H1 (cell line): ENCODE results near the gene G2E3. TPM values are rescaled to one million over a fixed set of nuclear protein-coding genes. Genes with fewer than 3 reads are reported as not detected.

Experiments used
- CTCF ChIA-PET: fragments of 300-600 bp; sonication (Branson Sonifier 250); formaldehyde crosslinking; loops from one replicate; lab custom pipeline; 2021; ENCODE audit not compliant: partially characterized antibody; lab: Charles Lee
- POLR2A ChIA-PET: fragments of 300-600 bp; sonication (Branson Sonifier 250); formaldehyde crosslinking; loops from one replicate; lab custom pipeline; 2021; ENCODE audit warnings: inconsistent platforms; ENCODE audit not compliant: partially characterized antibody; lab: Charles Lee
- DNase-seq, 2 experiments: peaks; one replicate each; pipeline versions ENCODE4 v3.0.0 to v3.0.0-alpha.2; 2010 to 2022; ENCODE audit warnings: low spot score in 2 of 2, low read depth in 1 of 2, mixed read lengths in 1 of 2
- FAIRE-seq: peaks from 2 replicates; lab custom pipeline; 2011; peaks lifted over from hg19 to GRCh38; lab: Jason Lieb, UNC
- H2AFZ ChIP-seq: 2 replicates; pipeline ENCODE4 v1.8.1; 2012; ENCODE audit warnings: low read length, inconsistent platforms
- H2AK5ac ChIP-seq: 2 replicates; pipeline ENCODE4 v1.6.1; 2013; ENCODE audit warnings: low read depth, low read length
- H2BK120ac ChIP-seq: replicated peaks from 2 replicates; pipeline ENCODE3; 2013; ENCODE audit warnings: low read depth, low read length, inconsistent platforms
- H2BK12ac ChIP-seq: 2 replicates; pipeline ENCODE4 v1.6.1; 2013; ENCODE audit warnings: low read depth, low read length
- H2BK15ac ChIP-seq: 2 replicates; pipeline ENCODE4 v1.6.1; 2013; ENCODE audit warnings: low read length
- H2BK20ac ChIP-seq: 2 replicates; pipeline ENCODE4 v1.6.1; 2013; ENCODE audit warnings: low read length
- H2BK5ac ChIP-seq: 2 replicates; pipeline ENCODE4 v1.6.1; 2013; ENCODE audit warnings: low read depth, low read length
- H3K14ac ChIP-seq: 2 replicates; pipeline ENCODE4 v1.6.1; 2013; ENCODE audit warnings: inconsistent platforms; ENCODE audit not compliant: insufficient read length
- H3K18ac ChIP-seq: 2 replicates; pipeline ENCODE4 v1.6.1; 2013; ENCODE audit warnings: low read length; ENCODE audit errors: extremely low read depth
- H3K23ac ChIP-seq: 2 replicates; pipeline ENCODE4 v1.6.1; 2013; ENCODE audit warnings: inconsistent platforms; ENCODE audit not compliant: insufficient read length
- H3K23me2 ChIP-seq: 2 replicates; pipeline ENCODE4 v1.6.1; 2013; ENCODE audit warnings: low read depth, low read length
- H3K27ac ChIP-seq: 2 replicates; pipeline ENCODE4 v1.6.1; 2011; ENCODE audit warnings: low read depth, low read length, inconsistent platforms
- H3K27me3 ChIP-seq, 4 experiments: replicated peaks in 1 of 4; 1 replicate in 1 of 4; 2 replicates in 3 of 4; pipeline versions ENCODE4 v1.6.1 to v1.8.1; 2011 to 2013; ENCODE audit warnings: low read length in 3 of 4, mild to moderate bottlenecking in 3 of 4, inconsistent platforms in 2 of 4, mixed read lengths in 2 of 4, moderate library complexity in 1 of 4; ENCODE audit not compliant: control insufficient read depth in 3 of 4, insufficient read depth in 3 of 4; ENCODE audit errors: extremely low read depth in 1 of 4
- H3K36me3 ChIP-seq, 4 experiments: 2 replicates each; pipeline versions ENCODE4 v1.6.1 to v1.8.1; 2011 to 2013; ENCODE audit warnings: mild to moderate bottlenecking in 4 of 4, low read length in 3 of 4, moderate library complexity in 2 of 4, control low read depth in 1 of 4, inconsistent platforms in 1 of 4; ENCODE audit not compliant: insufficient read depth in 4 of 4, control insufficient read depth in 2 of 4
- H3K4ac ChIP-seq: replicated peaks from 2 replicates; pipeline ENCODE3; 2013; ENCODE audit warnings: low read length, low read depth, mixed read lengths, inconsistent platforms; ENCODE audit not compliant: insufficient read length
- H3K4me1 ChIP-seq, 4 experiments: replicated peaks in 1 of 4; 1 replicate in 1 of 4; 2 replicates in 3 of 4; pipeline versions ENCODE4 v1.6.1 to v1.8.1; 2011 to 2013; ENCODE audit warnings: low read length in 3 of 4, inconsistent platforms in 2 of 4, mixed read lengths in 1 of 4; ENCODE audit not compliant: insufficient read depth in 4 of 4, control insufficient read depth in 3 of 4
- H3K4me2 ChIP-seq, 2 experiments: 2 replicates each; pipeline versions ENCODE4 v1.6.1 to v1.8.1; 2011 to 2013; ENCODE audit warnings: low read depth in 2 of 2, low read length in 2 of 2, control low read depth in 1 of 2, inconsistent platforms in 1 of 2, mild to moderate bottlenecking in 1 of 2; ENCODE audit not compliant: insufficient read depth in 1 of 2
- H3K4me3 ChIP-seq, 4 experiments: fragments of 200-600, 300-600 bp in 1 of 4; sonication (generic), shearing (Covaris generic), sonication (Bioruptor Twin) in 1 of 4; 2 replicates each; pipeline versions ENCODE4 v1.5.1 to v1.8.1; 2011 to 2016; ENCODE audit warnings: low read length in 4 of 4, low read depth in 3 of 4, control low read depth in 2 of 4, inconsistent platforms in 2 of 4, mild to moderate bottlenecking in 2 of 4, mixed read lengths in 1 of 4, moderate library complexity in 1 of 4; ENCODE audit not compliant: insufficient read depth in 2 of 4; ENCODE audit errors: extremely low read depth in 1 of 4
- H3K56ac ChIP-seq: replicated peaks from 2 replicates; pipeline ENCODE3; 2013; ENCODE audit warnings: low read depth, mild to moderate bottlenecking, mixed read lengths, low read length, inconsistent platforms; ENCODE audit not compliant: insufficient read length
- H3K79me1 ChIP-seq: 2 replicates; pipeline ENCODE4 v1.6.1; 2013; ENCODE audit warnings: low read depth, low read length, control low read depth
- H3K79me2 ChIP-seq, 2 experiments: 2 replicates each; pipeline versions ENCODE4 v1.6.1 to v1.8.1; 2012 to 2013; ENCODE audit warnings: low read length in 2 of 2, mild to moderate bottlenecking in 2 of 2, inconsistent platforms in 1 of 2; ENCODE audit not compliant: insufficient read depth in 2 of 2, control insufficient read depth in 1 of 2
- H3K9ac ChIP-seq, 4 experiments: replicated peaks in 1 of 4; 1 replicate in 1 of 4; 2 replicates in 3 of 4; pipeline versions ENCODE4 v1.6.1 to v1.8.1; 2011 to 2013; ENCODE audit warnings: low read depth in 3 of 4, low read length in 3 of 4, control low read depth in 2 of 4, mild to moderate bottlenecking in 2 of 4, moderate library complexity in 2 of 4, inconsistent platforms in 1 of 4; ENCODE audit errors: extremely low read depth in 1 of 4
- H3K9me3 ChIP-seq, 2 experiments: 2 replicates each; pipeline versions ENCODE4 v1.6.1 to v1.8.1; 2012 to 2013; ENCODE audit warnings: mild to moderate bottlenecking in 2 of 2, moderate library complexity in 2 of 2, control low read depth in 1 of 2, inconsistent platforms in 1 of 2, low read depth in 1 of 2, low read length in 1 of 2, mixed read lengths in 1 of 2; ENCODE audit not compliant: insufficient read depth in 2 of 2
- H4K20me1 ChIP-seq, 2 experiments: replicated peaks in 1 of 2; 2 replicates each; pipeline versions ENCODE3 to v1.8.1; 2011 to 2013; ENCODE audit warnings: inconsistent platforms in 2 of 2, low read length in 2 of 2, mild to moderate bottlenecking in 1 of 2; ENCODE audit not compliant: insufficient read depth in 2 of 2, control insufficient read depth in 1 of 2
- H4K5ac ChIP-seq: 2 replicates; pipeline ENCODE4 v1.6.1; 2013; ENCODE audit warnings: low read length, low read depth, mixed read lengths, inconsistent platforms; ENCODE audit not compliant: insufficient read length
- H4K8ac ChIP-seq: 2 replicates; pipeline ENCODE4 v1.8.0; 2013; ENCODE audit warnings: mild to moderate bottlenecking, moderate library complexity, low read length, inconsistent platforms; ENCODE audit not compliant: insufficient read depth; ENCODE audit errors: extremely low read depth
- H4K91ac ChIP-seq: replicated peaks from 2 replicates; pipeline ENCODE3; 2013; ENCODE audit warnings: low read length, mixed read lengths, inconsistent platforms; ENCODE audit not compliant: insufficient read length
- CEBPB ChIP-seq: IDR thresholded peaks from 2 replicates; pipeline ENCODE4 v1.6.1; 2012; ENCODE audit warnings: low read depth, low read length
- CHD1 ChIP-seq: IDR thresholded peaks from 2 replicates; pipeline ENCODE4 v1.6.1; 2012; ENCODE audit warnings: low read depth, low read length, improper control_type of control experiment
- EGR1 ChIP-seq: IDR thresholded peaks from 2 replicates; pipeline ENCODE4 v1.6.1; 2011; ENCODE audit warnings: low read depth, low read length, borderline replicate concordance
- MAFK ChIP-seq: IDR thresholded peaks from 2 replicates; pipeline ENCODE4 v1.6.1; 2012; ENCODE audit warnings: low read depth, mild to moderate bottlenecking, improper control_type of control experiment, low read length
- POLR2AphosphoS5 ChIP-seq: IDR thresholded peaks from 2 replicates; pipeline ENCODE4 v1.6.1; 2011; ENCODE audit warnings: low read depth, low read length
- RFX5 ChIP-seq: IDR thresholded peaks from 2 replicates; pipeline ENCODE4 v1.6.1; 2011; ENCODE audit warnings: low read depth, low read length, improper control_type of control experiment, borderline replicate concordance
- RNF2 ChIP-seq: fragments of 200-900, 300-1000 bp; sonication (generic); IDR thresholded peaks from 2 replicates; pipeline ENCODE4 v1.7.1; 2016; ENCODE audit warnings: borderline replicate concordance, low read depth, mild to moderate bottlenecking, antibody characterized with exemption, low read length; ENCODE audit not compliant: poor library complexity, severe bottlenecking; ENCODE audit errors: missing control alignments
- WGBS, 2 experiments: shearing (Covaris generic) in 1 of 2; methylation state at CpG; one replicate each; pipeline versions ENCODE4 v1.1.6 to v1.1.7; 2013 to 2015; ENCODE audit warnings: low lambda C conversion rate in 2 of 2, mixed read lengths in 2 of 2, inconsistent platforms in 1 of 2, low coverage in 1 of 2, missing lambda C conversion rate in 1 of 2; ENCODE audit not compliant: insufficient replicate concordance in 2 of 2, insufficient coverage in 1 of 2, insufficient read length in 1 of 2; ENCODE audit errors: extremely low coverage in 1 of 2, missing lambda C conversion rate in 1 of 2; 5-methylcytosine and 5-hydroxymethylcytosine counted together
- polyA plus RNA-seq, 7 experiments: library from polyadenylated mRNA; depleted of rRNA in 3 of 7; stranded (reverse) in 5 of 7; unstranded in 2 of 7; fragments of >200 nt in 5 of 7; fragments of 200-250 nt in 2 of 7; gene quantifications; 1 replicate in 5 of 7; 2 replicates in 1 of 7; 4 replicates in 1 of 7; pipeline versions ENCODE4 v1.2.1 to v1.2.3, GENCODE V29; 2011 to 2013; ENCODE audit warnings: missing spikeins in 2 of 7, mixed read lengths in 2 of 7
- total RNA-seq: library from RNA; stranded (reverse); fragmentation: NEBNext Ultra II Directional; extraction: Animal tissue kit (Norgen Biotek cat#: 25700); gene quantifications from 2 replicates; pipeline ENCODE4 v1.2.1, GENCODE V29; 2021
- TF ChIP-seq, protein P1 (sequence below): IDR thresholded peaks from 2 replicates; pipeline ENCODE4 v1.6.1; 2012; ENCODE audit warnings: inconsistent platforms

The G2E3 gene
- total and polyA plus RNA-seq, 2 of the 8 experiments (the other 6 are each of a cell fraction or from before 2014, with no cell fraction given) = 9.2 to 72.0 TPM

DNA sequence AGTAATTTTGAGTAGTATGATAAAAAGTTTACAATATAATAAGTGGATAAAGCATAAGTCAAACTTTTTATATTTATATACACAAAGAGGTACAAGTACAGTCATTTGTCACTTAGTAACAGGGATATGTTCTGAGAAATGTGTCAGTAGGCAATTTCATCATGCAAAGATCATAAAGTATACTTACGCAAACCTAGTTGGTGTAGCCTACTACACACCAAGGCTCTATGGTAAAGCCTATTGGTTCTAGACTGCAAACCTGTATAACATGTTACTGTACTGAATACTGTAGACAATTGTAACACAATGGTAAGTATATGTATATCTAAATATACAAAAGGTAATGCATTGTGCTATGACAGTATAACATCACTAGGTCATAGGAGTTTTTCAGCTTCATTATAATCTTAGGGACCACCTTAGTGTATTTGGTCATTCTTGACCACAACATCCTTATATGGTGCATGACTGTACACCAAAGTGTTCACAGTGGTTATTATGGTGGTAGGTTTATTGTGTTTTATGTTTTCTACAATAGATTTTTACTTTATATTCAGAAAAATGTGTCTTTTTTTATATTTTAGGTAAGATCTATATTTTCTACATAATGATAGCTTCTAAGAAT lies 48.3 kb downstream of the G2E3 start:
- Histone ChIP-seq H3K4me3 (no peak overlapping the region), H3K9ac (no peak overlapping the region), H2BK5ac (no peak overlapping the region), H2BK120ac (no peak overlapping the region), H3K27ac (no peak overlapping the region), H3K4me2 (no peak overlapping the region), H2BK20ac (no peak overlapping the region), H3K79me2 (no peaks in the 10 kb centered on the region), H3K4ac (no peak overlapping the region), H3K23me2 (no peaks in the 10 kb centered on the region), H2BK12ac (no peak overlapping the region), H3K36me3 (peaks cover 8 to 69% (median 35%) of the 10 kb centered on the region in 4 experiments; a peak in 7 of 8 replicates), H3K4me1 (no peaks in the 10 kb centered on the region), H2BK15ac (no peak overlapping the region), H4K91ac (no peak overlapping the region), H4K20me1 (no peaks in the 10 kb centered on the region), H3K23ac (no peak overlapping the region), H4K5ac (no peak overlapping the region), H3K27me3 (no peaks in the 10 kb centered on the region), H3K18ac (no peak overlapping the region), H2AFZ (no peak overlapping the region), H3K56ac (no peak overlapping the region), H3K79me1 (no peaks in the 10 kb centered on the region), H3K9me3 (no peaks in the 10 kb centered on the region), H4K8ac (no peak overlapping the region), H2AK5ac (no peak overlapping the region), H3K14ac (no peak overlapping the region)
- TF ChIP-seq POLR2AphosphoS5 (no peak), CHD1 (no peak), RNF2 (no peak), EGR1 (no peak), RFX5 (no peak), CEBPB (no peak), MAFK (no peak)
- TF ChIP-seq, protein P1, sequence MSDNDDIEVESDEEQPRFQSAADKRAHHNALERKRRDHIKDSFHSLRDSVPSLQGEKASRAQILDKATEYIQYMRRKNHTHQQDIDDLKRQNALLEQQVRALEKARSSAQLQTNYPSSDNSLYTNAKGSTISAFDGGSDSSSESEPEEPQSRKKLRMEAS = no peak
- WGBS, 2 experiments = 96% methylated on average over 1 of the region's 1 CpG; no CpG with 5 or more reads in 1 of the 2 experiments
- DNase-seq = no peak
- FAIRE-seq = no peak
- ChIA-PET POLR2A (no interaction called here), CTCF (interaction anchor here (0.8 kb wide), 1 partner anchor 8 kb away, joined by 3 read pairs; no protein-coding TSS in a partner anchor)
